Measurements from ENCODE around the gene ADAP1.
"Not testable (repeated sequence)": the region's sequence is repeated elsewhere in the genome, so short reads cannot be mapped to it uniquely, and the experiment has no call there.

ADAP1 gene

DNA sequence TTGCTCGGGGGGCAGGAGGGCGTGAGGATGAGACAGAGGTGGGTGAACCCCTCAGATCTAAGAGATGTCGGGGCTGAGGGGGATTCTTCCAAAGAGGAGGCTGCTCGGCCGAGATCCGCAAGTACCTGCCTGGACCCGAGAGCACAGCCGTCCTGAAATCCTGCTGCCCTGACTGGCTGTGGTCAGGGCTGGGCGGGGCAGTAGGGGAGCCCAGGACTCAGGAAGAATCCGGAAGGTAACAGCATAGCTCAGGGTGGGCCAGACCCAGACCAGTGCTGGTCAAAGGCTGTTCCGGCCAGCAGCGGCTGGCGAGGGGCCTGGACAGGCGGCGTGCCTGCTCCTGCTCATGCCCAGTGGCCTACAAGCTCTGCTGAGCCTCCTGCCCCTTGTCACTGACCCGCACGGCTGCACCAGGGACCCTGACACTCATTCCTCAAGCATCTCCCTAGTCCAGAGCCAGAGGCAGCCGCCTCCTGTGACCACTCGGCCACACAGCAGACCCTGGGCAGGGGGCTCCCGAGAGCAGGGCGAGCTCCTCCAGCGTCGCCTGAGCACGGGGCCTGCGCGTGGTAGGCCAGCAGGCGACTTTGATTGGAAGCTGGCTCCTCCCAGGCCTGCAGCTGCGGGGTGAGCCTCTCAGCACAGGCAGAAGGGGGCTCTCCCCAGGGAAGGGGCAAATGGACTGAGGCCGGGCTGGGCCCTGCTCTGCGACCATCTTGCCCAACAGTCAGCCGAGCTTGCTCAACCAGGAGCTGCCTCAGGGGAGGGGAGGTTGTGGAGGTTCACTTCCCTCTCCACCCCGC is 3.1 kb upstream of the ADAP1 start:
- no peak for DNase-seq

DNA sequence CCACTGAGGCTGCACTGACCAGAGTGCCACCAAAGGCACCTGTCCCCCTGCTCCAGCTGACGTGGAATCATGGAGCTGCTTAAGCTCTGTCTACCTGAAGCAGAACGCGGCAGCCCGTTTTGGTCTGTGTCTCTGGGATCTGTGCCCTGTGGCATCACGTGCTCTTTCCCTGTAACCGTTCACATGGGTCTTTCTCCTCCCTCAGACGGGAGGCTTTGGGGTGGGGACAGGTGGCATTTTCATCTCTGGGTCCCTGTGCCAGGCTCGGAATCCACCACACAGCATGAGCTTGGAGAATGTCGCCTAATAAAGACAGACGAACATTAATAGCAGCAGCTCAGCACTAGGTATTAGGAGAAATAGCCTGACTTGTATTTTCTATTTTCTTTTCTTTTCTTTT is 1.6 kb upstream of the ADAP1 start:
- no peak for DNase-seq

DNA sequence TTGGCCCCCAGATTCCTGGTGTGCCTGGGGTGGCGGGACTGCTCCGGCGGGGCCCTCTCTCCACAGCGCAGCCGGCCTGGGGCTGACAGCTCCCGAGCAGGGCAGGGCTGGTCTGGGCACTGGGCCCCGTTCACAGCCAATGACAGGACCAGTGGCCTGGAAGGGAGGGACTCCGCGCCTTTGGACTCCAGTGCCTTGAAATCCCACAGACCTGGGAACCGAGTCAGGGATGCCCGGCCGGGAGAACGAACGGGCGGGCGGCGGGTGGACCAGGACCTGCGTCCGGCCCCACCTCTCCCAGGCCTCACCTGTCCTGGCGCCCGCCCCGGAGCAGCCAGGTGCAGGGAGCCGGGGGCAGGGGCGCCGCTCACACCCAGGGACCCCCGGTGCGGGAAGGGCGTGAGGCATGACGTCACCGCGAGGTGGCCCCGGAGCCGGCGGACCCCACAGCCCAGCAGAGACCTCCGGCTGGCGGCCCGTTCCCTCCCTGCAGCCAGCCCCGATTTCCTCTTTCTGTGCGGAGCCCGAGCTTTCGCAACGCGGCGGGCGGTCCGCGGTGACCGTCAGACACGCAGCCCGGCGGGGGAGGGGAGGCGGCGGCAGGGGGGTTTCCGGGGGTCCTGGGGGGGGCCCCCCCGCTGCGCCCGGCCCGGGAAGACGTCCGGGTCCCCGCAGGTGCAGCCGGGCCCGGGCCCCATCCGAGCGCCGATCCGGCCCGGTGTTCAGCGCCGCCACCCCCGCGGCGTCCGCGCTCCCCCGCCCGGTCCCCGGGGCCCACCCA is 743 bp downstream of the ADAP1 start:
- no peak for DNase-seq

DNA sequence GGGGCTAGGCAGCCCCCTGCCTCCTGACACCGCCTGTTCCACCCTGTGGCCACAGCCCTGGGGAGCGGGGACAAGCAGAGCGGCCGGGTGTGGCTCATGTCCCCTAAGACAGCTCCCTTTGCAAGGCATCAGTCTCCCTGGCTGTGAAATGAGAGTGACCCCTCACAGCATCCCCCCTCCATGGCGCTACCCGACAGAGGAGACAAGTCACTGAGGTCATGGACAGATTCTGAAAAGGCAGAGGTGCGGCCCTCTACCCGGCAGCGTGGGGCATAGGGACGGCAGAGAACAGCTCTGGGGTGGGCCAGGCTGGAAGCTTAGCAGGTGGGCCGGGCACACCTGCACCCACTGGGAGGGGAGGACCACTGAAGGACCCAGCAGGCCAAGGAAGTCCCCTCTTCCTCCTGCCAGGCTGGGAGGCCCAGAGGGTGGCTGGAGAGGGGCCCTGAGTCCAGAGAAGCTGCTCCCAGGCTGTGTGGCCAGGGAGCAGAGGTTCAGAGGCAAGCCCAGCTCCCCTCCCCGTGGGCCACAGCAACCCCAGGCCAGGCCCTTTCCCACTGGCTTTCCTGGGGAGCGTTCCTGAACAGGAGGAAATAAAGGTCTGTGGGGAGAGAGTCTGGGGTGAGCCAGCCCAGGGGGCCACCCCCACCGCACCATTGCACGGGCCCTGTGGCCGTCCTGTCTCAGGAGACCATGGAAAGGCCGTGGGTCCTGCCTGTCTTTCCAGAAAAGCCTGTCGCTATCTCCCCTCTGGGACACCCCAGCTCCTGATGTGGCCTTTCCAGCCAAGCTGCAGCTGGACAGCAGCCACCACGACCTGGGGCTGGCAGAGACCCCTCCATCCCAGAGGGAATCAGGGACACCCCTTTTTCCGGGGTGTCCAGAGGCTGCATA is 1.7 kb downstream of the ADAP1 start:
- no peak for DNase-seq

DNA sequence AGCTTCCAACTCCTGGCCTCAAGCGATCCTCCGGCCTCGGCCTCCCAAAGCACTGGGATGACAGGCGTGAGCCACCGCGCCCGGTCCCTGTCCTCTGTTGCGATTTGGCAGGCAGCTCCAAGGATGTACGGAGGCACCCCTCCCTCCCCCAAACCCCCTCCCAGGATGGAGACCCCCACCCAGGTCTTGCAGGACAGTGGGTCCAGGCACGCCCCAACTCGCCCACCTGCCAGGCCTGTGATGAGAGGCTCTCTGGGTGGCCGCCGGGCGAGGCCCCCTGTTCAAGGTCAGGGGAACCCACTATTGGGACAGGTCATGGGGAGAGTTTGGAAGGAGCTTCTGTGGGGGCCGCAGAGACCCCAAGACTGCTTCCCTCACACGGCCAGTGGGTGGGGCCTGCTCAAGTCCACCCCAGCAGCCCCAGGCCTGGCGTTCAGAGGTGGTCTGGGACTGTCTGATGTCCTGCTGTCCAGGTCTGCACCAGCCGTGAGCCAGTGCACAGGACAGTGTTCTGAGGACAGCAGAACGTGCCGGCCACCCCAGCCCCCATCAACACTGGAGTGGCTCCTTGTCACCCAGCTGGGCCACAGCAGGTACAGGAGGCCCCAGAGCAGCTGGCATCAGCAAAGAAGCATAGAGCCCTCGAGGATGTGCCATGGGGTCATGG is 2.5 kb downstream of the ADAP1 start:
- DNase-seq = no peak

DNA sequence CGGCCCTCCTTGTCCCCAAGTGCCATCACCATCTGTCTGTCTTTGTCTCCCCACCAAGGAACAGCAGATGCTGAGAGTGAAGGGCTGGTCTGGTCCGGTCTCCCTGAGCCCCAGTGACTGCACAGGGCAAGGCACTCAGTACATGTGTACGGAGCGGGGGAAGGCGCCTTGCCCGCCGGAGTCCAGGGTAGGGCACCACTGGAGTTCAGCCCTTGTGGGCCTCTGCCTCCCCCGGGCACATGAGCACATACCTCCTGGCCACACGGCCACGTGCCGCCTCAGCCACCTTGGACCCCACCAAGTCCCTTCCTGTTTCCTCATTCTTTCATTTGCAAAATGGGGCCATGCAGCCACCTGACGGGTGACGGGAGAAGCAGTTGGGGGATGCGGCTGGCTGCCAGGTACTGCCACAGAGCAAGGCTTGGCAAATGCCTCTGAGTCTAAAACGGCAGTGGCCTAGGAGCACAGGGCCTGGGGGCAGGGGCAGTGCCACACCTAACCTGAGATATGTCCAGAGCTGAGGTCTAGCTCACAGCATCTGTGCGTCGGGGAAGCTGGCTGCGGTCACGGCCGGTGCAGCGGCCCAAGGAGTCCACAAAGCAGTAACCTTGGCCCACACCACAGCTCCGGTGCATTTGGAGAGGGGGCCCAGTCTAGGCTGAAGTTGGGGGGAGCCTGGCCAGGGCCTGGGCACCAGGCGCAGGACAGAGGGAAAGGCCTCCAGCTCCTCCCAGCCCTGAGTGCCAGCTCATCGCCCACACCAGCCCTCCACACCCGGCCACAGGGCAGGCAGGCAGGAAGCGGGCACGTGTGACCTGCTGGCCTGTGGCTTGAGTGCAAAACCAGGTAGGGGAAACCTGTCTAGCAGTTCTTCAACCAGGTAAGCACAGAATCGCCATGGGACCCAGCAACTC is 5.2 kb downstream of the ADAP1 start:
- no peak for DNase-seq

DNA sequence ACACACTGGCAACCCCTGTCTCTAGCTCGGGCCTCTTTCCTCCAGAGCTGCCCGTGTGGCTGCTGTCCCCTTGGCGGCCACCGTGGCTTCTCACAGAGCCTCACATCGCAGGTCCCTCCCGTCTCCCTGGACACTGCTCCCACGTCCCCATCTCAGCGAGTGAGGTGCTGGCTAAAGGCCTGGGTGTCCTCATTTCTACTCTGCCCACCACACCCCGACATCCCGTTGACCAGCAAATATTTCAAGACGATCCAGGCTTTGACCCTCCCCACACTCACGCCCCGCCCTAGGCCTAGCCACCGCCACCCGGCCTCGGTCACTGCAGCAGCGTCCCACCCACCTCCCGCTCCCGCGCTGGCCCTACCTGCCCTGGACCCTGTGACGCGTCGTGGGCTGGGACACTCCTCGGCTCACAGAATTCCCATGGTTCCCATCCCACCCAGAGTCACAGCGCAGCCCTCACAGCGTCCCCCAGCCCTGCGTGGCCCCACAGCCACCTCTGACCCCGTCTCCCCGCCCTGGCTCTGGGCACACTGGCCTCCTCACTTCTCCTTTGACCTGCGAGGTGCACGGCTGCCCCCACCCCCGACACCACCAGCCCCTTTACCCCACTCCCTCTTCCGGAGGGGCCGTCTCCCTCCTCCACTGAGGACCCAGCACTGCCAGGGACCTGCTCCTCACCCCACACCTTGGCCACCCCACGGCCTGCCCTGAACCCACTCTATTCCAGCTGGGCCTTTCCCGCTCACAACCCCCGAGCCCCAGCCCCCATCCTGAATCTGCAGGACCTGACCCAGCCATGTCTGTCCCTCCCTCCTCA is 6.9 kb downstream of the ADAP1 start:
- DNase-seq = no peak

DNA sequence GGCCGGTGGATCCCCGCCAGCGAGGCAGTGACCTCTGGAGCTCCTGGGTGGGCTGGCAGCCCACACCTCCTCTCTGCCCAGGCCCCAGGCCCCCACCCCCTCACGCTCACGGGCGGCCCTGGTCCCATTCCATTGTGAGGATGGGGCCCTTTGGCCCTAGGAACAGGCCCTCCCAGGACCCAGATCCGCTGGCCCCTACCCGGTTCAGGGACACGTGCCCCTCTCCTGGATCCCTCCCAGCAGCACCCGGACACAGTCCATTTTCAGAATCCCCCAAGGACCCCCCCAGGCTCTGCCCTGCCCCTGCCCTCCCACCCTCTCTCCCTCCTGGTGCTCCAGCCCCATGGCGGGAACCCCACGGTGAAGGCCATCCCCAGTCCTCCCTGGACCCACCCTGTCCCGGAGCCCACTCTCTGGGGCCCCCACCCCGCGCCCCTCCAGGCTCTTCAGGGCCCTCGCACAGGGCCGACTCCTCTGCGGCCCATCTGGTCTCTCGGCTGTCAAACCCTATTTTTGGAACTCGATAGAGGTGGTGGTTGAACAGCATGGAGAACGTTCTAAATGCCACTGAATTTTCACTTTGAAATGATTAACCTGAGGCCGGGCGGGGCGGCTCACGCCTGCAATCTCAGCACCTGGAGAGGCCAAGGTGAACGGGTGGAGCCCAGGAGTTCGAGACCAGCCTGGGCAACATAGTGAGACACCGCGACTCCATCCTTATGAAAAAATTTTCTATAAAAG is 8.1 kb downstream of the ADAP1 start:
- DNase-seq = no peak

DNA sequence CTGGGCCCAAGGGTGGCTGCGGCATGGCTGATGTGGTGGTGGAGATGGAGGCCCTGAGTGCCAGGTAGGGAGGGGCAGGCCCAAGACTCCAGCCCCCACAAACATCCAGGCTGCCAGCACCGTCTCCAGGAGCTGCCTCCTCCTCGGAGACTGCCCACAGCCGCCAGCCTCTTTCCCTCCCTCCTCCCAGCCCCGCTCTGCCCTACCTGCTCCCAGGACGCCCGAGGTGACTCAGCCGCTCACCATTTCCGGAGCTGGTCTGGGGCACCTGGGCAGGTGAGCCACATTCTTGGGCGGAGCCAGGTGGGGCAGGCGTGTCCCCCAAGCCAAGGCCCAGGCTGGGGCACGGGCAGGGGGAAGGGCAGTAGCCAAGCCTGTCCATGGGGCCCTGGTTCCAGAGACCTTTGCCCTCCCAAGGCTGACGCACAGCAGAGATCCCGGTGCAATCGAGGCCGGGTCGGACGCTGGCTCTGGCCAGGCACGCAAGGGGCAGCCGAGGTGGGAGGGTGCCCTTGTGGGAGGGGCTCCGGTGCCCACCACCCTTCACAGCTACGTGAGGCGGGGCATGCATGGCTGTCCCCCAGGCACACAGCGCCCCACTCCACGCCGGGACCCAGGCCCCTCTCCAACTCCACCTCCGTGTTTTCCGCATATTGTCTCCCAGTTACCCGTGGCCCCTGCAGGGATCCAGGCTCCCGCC is 8.8 kb downstream of the ADAP1 start:
- DNase-seq = no peak

DNA sequence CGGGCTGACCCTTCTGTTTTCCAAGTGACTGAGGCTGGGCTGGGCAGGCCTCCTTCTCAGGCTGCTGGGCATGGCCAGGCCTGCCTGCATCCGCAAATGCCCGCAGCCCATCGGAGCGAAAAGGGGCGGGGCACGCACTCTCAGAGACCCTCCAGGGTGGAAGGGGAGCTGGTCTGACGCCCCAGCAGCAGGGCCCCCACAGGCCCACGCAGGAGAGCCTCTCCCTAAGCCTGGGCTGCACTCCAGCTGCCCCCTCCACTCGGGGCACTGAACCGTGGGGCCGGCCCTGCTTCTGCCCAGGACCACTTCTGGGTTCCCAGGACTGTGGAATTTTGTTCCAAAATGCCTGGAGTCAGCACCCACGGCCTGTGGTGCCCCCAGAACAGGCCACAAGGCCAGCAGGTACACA is 9.3 kb downstream of the ADAP1 start:
- DNase-seq = no peak

DNA sequence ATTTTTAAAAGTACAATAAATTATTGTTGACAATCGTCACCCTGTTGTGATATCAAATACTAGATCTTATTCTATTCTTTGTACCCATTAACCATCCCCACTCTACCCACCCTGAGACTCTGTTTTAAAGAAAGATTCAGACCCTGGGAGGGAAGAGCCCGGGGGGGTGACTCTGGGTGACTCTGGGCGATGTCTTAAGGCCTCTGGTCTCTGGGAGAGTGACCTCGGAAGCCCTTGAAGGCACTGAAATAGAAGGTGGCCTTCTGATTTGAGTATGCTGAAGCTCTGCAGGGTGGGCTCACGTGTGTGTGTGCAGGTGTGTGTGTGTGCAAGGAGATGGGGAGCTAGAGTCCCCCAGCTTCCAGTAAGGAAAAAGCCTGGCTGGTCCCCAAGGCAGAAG is 9.7 kb downstream of the ADAP1 start:
- DNase-seq = no peak

DNA sequence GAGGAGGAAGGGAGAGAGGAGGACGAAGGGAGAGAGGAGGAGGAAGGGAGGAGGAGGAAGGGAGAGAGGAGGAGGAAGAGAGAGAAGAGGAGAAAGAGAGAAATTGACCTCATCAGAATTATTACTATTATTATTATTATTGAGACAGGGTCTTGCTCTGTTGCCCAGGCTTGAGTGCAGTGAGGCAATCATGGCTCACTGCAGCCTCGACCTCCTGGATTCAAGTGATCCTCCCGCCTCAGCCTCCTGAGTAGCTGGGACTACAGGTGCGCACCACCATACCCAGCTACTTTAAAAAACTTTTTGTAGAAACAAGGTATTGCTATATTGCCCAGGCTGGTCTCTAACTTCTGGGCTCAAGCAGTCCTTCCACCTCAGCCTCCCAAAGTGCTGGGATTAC is 10.7 kb downstream of the ADAP1 start:
- DNase-seq = not testable (repeated sequence)

DNA sequence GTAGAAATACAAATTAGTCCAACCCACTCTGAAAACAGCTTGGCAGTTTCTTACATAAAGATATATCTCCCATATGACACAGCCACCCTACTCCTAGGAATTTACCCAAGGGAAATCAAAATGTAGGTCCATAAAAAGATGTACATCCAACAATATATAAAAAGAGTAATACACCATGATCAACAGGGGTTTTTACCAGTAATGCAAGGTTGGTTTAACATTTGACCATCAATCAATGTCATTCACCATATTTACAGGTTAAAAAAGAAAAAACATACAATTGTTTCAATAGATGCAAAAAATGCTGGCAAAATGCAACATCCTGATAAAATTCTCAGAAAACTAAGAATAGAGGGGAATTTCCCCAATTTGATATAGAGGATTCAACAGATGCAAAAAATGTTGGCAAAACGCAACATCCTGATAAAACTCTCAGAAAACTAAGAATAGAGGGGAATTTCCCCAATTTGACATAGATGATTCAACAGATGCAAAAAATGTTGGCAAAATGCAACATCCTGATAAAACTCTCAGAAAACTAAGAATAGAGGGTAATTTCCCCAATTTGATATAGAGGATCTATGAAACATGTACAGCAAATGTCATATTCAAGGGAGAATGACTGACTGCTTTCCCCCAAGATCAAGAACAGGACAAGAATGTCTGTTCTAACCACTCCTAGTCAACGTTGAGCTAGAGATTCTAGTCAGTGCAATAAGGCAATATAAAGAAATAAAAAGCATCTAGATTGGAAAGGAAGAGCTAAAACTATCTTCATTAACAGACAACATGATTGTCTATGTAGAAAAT is 13.7 kb downstream of the ADAP1 start:
- DNase-seq = no peak

DNA sequence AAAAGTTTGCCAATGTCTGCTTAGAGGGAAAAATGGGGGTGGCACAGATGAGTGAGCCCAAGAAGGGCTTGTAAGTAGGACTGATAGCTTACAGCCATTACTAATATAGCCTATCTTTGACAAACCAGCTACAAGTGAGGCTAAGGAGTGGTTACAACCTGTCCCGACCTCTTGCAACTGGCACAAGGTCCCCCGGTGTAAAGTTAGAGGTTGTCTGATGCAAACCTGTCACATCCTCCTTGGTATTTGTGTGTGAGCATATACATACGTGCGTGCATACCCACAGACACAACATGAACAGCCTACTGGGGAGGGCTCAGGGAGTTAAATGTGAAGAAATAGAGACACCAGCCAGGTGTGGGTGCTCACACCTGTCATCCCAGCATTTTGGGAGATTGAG is 14.6 kb downstream of the ADAP1 start:
- DNase-seq = no peak

DNA sequence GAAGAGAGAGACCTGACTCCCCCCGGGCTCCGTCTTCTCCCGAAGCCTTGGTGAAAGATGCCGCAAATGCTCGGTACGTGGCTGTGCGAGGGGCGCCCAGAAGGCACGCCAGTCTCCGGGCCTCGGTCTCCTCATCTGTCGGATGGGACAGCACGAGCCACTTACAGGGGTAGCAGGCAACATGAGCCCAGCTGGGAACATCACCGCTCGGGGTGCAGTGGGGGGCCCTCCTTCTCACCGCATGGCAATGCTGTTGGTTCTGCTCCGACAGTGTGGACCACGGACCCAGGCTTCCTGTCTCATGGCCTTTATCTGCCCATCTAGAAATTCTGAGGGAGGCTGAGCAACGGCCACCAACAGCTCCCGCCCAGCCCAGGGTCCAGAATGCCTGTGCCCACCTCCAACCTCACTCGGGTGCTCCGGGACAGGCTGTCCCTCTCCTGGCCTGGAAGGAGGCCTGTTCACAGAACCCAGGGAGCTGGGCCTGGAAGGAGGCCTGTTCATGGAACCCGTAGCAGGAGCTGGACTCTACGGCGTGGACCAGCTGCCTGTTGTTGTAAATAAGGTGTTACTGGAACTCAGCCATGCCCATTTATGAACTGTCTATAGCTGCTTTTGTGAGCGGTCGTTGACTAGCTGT is 15.8 kb downstream of the ADAP1 start:
- DNase-seq = no peak

DNA sequence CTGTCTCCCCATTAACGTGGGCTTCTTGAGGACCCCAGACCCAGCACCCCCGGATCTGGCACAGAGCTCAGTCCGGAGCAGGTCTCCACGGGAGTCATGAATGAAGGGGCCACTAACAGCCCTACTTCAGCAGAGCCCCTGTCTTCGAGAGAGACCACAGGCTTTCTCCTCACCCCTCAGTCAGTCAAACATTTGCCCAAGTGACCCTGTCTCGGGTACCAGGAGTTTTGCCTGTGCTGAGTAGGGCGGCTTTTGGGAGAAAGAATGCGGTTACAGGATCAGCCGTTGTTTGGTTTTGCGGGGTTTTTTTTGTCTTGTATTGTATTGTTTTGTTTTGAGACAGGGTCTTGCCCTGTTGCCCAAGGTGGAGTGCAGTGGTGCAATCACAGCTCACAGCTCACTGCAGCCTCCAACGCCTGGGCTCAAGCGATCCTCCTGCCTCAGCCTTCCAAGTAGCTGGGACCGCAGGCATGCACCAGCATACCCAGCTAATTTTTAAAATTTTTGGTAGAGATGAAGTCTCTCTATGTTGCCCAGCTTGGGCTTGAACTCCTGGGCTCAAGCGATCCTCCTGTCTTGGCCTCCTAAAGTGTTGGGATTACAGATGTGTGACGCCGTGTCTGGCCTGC is 16.5 kb downstream of the ADAP1 start:
- no peak for DNase-seq

DNA sequence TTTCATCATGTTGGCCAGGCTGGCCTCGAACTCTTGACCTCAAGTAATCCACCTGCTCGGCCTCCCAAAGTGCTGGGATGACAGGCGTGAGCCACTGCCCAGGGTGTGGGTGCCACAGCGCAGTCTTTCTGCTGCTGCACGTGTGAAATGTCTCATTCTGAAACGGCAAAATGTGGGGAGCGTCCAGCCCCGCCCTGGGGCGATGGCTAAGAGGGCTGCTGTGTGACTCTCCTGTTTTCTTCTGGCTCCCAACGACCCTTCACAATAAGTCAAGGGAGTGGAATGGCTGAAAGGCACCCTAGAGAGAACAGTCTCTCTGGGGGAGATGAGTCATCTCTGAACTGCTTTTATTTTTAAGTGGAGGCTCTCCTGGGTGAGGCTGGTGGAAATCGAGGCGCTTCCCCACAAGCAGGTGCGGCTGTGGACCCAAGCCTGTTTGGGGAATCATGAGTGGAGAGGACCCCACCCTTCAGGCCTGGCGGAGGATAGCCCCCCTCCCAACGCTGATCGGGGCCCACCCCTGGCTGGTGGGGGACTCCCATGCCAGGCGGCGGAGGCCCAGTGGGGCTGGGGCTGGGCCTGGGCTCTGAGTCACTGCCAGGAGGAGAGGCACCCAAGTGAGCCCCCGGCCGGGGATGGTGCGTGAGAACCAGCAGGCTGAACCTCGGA is 18.0 kb downstream of the ADAP1 start:
- no peak for DNase-seq
